GM12875 (cell line): ENCODE data around the gene ZNF493.

Experiments
- H3K4me3 ChIP-seq: one replicate; pipeline ENCODE4 v1.5.1; 2011; ENCODE audit warnings: low read depth, low read length, control low read depth
- CTCF ChIP-seq: IDR thresholded peaks from 2 replicates; pipeline ENCODE4 v1.5.1; 2011; ENCODE audit warnings: low read depth, mild to moderate bottlenecking, control low read depth, inconsistent platforms, low read length, moderate library complexity, borderline replicate concordance; ENCODE audit not compliant: insufficient read depth

The ZNF493 gene

GRCh38 chr19:21396893-21397572 is at the start of gene ZNF493:
ZNF493 (plus strand) TSS chr19:21397133; CDS start chr19:21397238, 105 bp downstream.
- no peak for TF ChIP-seq CTCF
- peak within 1 kb of the TSS; percentile 67 for H3K4me3 ChIP-seq

GRCh38 chr19:21352830-21353229 is 44.1 kb upstream of the ZNF493 start:
- H3K4me3 ChIP-seq = no peak overlapping the region
- no peak for TF ChIP-seq CTCF

GRCh38 chr19:21358768-21359451 is 38.0 kb upstream of the ZNF493 start, which contains the start of gene ZNF738:
ZNF738 (plus strand) TSS chr19:21359000; CDS start chr19:21359141, 141 bp downstream.
- TF ChIP-seq CTCF = no peak
- H3K4me3 ChIP-seq = peak within 1 kb of the TSS; percentile 87

GRCh38 chr19:21362291-21362690 is 34.6 kb upstream of the ZNF493 start:
- no peak for TF ChIP-seq CTCF
- H3K4me3 ChIP-seq = no peak overlapping the region

GRCh38 chr19:21383980-21384582 is 12.9 kb upstream of the ZNF493 start:
- H3K4me3 ChIP-seq = no peak overlapping the region
- no peak for TF ChIP-seq CTCF

GRCh38 chr19:21396121-21396520 is 812 bp upstream of the ZNF493 start:
- no peak for TF ChIP-seq CTCF
- no peak overlapping the region for H3K4me3 ChIP-seq
